Measurements from ENCODE around the gene PIK3AP1. TPM values are rescaled to one million over a fixed set of nuclear protein-coding genes. Genes with fewer than 3 reads are reported as not detected.

Gene PIK3AP1
- total RNA-seq, 2 donors from 2014 or later: 4.3 to 6.6 TPM

DNA sequence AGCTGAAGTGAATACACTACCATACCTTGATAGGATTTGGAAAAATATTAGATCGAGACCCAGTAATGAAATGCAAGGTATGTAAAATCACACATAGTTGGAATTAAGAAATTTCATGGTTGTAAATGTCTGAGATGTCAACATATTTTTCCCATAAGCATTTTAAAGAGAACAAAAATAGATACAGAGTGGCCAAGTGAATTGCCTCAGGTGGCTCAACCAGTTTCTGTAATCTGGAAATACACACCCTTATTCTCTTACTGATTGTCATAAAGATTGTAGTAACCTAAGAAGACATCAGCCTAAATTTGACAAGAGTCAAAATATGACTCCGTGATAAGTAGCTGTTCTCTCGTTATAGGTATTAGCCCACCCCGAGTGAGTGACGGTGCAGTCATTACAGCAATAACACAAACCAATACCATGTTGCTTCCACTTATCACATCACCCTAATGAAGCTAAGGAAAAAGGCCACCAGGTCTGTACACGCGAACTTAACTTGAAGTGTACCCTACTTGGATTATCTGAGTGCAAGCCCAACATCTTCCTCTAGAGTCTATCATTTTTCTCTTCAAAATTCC is 23.4 kb downstream of the PIK3AP1 start:
- H3K4me3 Mint-ChIP-seq: no peak overlapping the region

DNA sequence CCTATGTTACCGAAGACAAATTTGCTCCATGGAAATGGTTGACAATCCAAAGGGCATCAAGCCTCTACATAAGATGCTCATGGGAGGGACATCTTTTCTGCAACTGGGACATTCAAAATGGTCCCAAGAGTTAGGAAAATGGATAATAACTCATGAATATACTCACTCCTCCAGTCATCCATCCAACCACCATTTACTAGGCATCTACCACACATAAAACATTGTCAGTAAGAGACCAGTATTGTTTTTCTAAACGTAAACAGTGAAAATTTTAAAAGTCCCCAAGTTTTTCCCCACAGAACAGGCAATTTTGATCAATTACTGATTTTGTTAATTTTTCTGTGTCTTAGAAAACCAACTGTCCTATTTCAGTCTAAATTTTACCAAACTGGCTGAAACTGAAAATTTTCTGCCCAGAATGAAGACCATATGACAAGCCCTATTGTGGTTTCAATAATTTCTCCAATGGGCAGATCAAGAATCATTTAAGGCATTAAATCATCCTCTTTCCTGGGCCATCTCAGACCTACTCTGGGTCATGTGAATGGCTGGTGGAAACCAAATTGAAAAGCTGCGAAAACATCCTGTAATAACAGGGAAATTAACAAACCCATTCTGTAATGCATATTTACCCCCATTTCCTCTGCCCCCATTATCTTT is 24.2 kb downstream of the PIK3AP1 start:
- Mint-ChIP-seq H3K4me1 (peaks cover 13% of the 10 kb centered on the region), H3K27me3 (no peaks in the 10 kb centered on the region), H3K4me3 (peak overlapping the region; percentile 63), H3K36me3 (ENCODE audit: low read depth) (no peaks in the 10 kb centered on the region), H3K9me3 (no peaks in the 10 kb centered on the region), H3K27ac (peak overlapping the region; percentile 86)
- ATAC-seq (replicated peaks): peak; percentile 56

More for the DNA sequence above, 23.4 kb downstream of the PIK3AP1 start:
- no peak for ATAC-seq (replicated peaks)
- no peaks in the 10 kb centered on the region for H3K9me3 Mint-ChIP-seq
- no peaks in the 10 kb centered on the region for H3K27me3 Mint-ChIP-seq
- no peak overlapping the region for H3K27ac Mint-ChIP-seq
- H3K36me3 Mint-ChIP-seq (ENCODE audit: low read depth): no peaks in the 10 kb centered on the region
- H3K4me1 Mint-ChIP-seq: peaks cover 13% of the 10 kb centered on the region

DNA sequence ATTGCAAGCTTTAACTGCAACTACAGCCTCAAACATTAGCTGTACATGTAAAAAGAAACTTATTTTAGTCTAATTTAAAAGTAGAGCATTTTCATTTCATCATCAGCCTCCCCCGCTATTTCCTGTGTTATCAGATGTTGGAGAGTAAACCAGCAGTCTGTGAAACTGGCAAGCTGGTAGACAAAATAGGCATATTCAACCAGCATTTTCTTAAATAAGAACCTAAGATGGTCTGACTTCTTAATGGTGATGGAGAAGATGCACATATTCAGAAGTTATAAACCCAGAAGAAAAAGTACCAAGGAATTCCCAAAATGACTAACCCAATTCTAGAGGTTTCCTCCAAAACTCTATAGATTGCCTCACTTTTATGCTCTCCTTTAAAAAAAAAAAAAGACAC is 24.9 kb downstream of the PIK3AP1 start:
- Mint-ChIP-seq H3K27me3 (no peaks in the 10 kb centered on the region), H3K4me1 (peaks cover 13% of the 10 kb centered on the region), H3K9me3 (no peaks in the 10 kb centered on the region), H3K4me3 (peak overlapping the region; percentile 63), H3K27ac (peak overlapping the region; percentile 86), H3K36me3 (ENCODE audit: low read depth) (no peaks in the 10 kb centered on the region)
- peak; percentile 64 for ATAC-seq (replicated peaks)

DNA sequence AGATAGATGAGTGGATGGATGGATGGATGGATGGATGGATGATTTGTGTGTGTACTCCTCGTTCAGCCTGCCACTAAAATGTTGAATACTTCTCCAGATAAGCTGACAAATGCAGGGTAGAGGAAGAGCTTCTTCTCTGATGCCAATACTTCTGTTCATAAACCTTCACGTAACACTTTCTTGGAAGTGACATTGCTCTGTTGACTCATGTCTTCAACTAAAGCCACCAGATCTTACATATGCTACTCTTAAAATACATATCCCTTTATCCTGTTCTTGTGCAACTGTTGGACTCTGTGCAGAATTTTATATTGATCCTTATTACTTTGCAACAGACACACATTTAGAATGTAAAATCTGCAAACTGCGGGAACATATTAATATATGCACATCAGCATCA is 26.9 kb downstream of the PIK3AP1 start:
- Mint-ChIP-seq H3K36me3 (ENCODE audit: low read depth) (no peaks in the 10 kb centered on the region), H3K4me3 (no peak overlapping the region), H3K27ac (no peak overlapping the region), H3K4me1 (peaks cover 18% of the 10 kb centered on the region), H3K9me3 (no peaks in the 10 kb centered on the region), H3K27me3 (peaks cover 3% of the 10 kb centered on the region)
- ATAC-seq (replicated peaks): no peak

DNA sequence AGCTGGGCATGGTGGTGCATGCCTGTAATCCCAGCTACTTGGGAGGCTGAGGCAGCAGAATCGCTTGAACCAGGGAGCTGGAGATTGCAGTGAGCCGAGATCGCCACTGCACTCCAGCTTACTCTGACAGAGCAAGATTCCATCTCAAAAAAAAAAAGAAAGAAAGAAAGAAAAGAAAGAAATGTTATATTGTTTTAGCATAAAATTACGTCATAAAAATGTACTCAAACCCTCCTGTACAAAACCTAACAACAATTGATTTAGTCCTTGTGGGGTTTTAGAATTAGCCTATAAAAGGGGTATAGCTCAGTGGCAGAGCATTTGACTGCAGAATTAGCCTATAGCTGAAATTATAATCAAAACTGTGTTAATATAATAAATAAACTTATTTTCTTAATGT is 27.9 kb downstream of the PIK3AP1 start:
- no peaks in the 10 kb centered on the region for H3K36me3 Mint-ChIP-seq (ENCODE audit: low read depth)
- H3K9me3 Mint-ChIP-seq: no peaks in the 10 kb centered on the region
- ATAC-seq (replicated peaks): no peak
- H3K4me1 Mint-ChIP-seq: peaks cover 18% of the 10 kb centered on the region
- no peak overlapping the region for H3K4me3 Mint-ChIP-seq
- no peak overlapping the region for H3K27ac Mint-ChIP-seq
- peaks cover 3% of the 10 kb centered on the region for H3K27me3 Mint-ChIP-seq

DNA sequence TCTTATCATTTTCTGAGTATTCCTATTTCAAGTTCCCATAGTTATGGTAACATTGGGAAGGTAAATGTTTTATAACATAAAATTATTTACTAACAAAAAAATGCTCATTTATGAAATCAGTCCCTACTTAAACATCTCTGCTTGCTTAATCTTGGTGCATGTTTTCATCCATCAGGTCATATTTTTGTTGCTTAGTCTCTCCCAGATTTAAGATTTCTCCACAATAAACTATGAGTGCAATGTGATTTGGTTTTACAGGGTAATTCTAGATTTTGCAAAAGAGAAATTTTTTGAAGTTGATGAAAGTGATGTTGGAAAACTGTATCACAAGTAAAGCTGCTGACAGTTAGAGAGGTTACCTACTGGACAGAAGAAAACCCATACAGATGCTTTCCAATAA is 28.6 kb downstream of the PIK3AP1 start:
- peaks cover 18% of the 10 kb centered on the region for H3K4me1 Mint-ChIP-seq
- no peak overlapping the region for H3K27ac Mint-ChIP-seq
- ATAC-seq (replicated peaks): no peak
- H3K4me3 Mint-ChIP-seq: no peak overlapping the region
- H3K9me3 Mint-ChIP-seq: no peaks in the 10 kb centered on the region
- H3K27me3 Mint-ChIP-seq: peaks cover 3% of the 10 kb centered on the region
- H3K36me3 Mint-ChIP-seq (ENCODE audit: low read depth): no peaks in the 10 kb centered on the region

DNA sequence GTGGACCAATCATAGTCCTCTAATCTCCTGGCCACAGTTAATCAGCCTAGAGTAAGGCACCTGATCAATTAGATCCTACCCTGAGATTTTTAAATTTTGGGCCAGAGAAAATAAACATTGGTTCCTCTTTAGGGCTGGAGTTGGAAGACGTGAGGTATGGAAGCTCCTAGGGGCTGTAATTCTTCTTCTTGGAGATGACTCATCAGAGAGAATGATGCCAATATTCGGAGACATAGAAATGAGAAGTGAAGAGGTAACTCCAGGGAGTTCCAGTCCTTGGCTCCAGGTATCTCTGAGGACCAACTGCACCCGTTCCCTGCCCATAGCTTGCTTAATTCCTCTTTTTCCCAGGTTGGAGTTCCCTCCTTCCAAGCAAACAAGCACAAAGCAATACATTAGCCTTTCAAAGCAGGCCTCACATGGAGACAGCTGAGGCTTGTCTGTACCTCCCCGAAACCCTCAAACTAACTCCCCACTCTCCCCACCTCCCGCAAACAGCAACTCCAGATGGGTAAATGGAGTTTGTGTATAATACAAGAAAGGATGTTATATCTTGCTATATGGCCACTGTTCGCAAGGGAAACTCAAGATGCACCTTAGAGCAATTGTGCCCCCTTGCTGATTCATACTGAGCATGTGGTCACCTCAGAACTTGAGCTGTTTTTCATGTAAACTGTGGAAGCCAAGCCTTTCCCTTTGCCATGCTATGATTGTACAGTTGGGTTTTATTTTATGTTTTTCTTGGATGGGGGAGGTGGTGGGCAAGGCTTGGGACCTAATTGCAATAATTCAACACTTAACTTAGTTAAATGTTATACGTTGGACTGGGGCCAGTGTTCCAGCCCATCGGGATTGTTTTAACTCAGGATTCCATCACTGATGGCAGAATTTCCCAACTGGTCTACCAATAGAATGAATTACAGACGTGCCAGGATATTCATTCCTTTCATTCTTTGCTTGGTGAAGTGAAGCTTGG is 29.3 kb downstream of the PIK3AP1 start:
- H3K9me3 Mint-ChIP-seq: no peaks in the 10 kb centered on the region
- H3K4me3 Mint-ChIP-seq: no peak overlapping the region
- peaks cover 16% of the 10 kb centered on the region for H3K4me1 Mint-ChIP-seq
- peak; percentile 25 for ATAC-seq (replicated peaks)
- H3K27me3 Mint-ChIP-seq: peaks cover 3% of the 10 kb centered on the region
- no peak overlapping the region for H3K27ac Mint-ChIP-seq
- H3K36me3 Mint-ChIP-seq (ENCODE audit: low read depth): no peaks in the 10 kb centered on the region

DNA sequence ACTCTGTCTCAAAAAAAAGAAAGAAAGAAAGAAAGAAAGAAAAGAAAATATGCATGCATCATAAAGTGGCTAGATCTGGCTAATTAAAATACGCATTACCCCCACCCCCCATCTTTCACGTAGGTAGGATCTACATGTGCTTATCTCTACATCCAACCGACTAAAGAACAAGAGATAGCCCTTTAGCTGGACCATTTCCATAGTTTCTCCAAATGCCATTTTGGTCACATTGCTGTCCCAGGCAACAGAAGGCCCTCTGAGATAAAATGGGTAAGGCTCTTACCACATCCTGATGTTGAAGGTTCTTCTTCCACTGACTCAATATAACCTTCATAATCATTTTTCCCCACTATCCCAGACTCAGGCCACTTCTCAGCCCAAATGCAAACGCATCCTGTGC is 31.5 kb downstream of the PIK3AP1 start:
- ATAC-seq (replicated peaks): no peak
- H3K27me3 Mint-ChIP-seq: peaks cover 3% of the 10 kb centered on the region
- H3K36me3 Mint-ChIP-seq (ENCODE audit: low read depth): no peaks in the 10 kb centered on the region
- peaks cover 5% of the 10 kb centered on the region for H3K4me1 Mint-ChIP-seq
- H3K4me3 Mint-ChIP-seq: no peak overlapping the region
- H3K9me3 Mint-ChIP-seq: no peaks in the 10 kb centered on the region
- no peak overlapping the region for H3K27ac Mint-ChIP-seq

DNA sequence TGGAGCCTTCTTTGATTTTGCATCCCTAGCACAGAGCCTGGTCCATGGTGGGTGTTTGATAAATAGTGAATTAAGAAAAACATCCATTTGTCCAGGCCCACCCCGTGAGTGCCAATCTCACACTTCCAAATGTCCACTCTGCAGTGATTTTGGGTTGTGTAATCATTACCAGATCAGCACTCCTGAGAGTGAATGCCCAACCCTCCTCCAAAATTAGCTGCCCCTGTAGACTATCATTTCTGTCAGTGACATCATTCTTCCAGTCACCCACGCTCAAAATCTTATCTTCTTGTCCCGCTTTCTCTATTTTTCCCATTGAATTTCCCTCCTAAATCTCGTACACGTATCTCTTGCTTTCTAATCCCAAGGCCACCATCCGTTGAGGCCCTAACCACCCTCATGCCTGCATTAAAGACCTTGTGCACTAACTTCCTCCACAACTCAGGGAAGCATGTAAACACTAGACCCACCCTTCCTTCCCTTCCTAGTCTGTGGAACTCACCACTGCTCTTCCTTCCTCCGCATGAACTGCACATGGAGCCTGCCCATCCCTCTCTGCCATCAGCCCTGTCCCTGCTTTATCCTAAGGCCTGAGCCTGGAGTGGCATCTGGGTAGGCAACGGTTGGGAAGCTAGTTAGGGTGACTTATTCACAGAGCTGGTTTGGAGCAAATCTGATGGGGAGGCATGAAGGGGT is 32.8 kb downstream of the PIK3AP1 start:
- H3K4me3 Mint-ChIP-seq: no peak overlapping the region
- peaks cover 3% of the 10 kb centered on the region for H3K27me3 Mint-ChIP-seq
- H3K9me3 Mint-ChIP-seq: no peaks in the 10 kb centered on the region
- H3K4me1 Mint-ChIP-seq: peaks cover 5% of the 10 kb centered on the region
- ATAC-seq (replicated peaks): no peak
- no peaks in the 10 kb centered on the region for H3K36me3 Mint-ChIP-seq (ENCODE audit: low read depth)
- H3K27ac Mint-ChIP-seq: no peak overlapping the region

DNA sequence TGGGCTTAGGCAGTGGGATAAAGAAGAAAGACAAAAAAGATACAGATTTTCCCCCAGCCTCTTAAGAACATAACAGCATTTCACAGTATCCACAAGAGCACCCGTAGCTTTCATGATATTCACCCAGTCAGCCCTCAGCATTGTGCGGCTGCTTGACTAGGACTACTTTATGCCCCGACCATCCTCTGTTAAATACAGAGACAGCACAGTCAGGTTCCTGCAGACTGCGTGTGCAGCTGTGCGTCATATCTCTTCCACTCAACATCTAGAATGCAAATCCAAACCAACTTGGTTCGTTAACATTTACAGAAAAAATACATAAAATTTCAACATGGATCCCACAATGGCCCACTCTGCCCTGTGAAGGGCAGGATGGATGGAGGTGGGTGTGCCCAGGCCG is 33.8 kb downstream of the PIK3AP1 start:
- H3K27ac Mint-ChIP-seq: no peak overlapping the region

DNA sequence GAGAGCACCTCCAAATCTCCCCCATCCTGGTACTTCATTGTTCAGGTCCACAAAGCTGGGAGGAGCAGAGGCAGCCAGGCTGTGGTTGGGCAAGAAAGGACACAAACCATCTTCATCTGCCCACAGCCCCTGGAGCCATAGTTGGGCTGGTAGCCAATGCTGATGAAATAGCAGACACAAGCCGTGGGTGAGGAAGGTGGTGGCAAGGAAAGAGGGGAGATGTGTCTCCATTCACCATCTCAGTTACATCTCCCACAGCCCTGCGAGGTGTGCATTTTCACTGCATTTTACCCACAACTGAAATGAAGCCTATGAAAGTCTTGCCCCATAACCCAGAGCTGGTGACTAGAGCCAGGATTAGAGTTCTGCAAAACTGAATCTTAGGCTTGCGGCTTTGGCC is 35.0 kb downstream of the PIK3AP1 start:
- Mint-ChIP-seq H3K36me3 (ENCODE audit: low read depth) (no peaks in the 10 kb centered on the region), H3K27ac (no peak overlapping the region), H3K4me3 (no peak overlapping the region), H3K4me1 (peaks cover 5% of the 10 kb centered on the region), H3K27me3 (peaks cover 3% of the 10 kb centered on the region), H3K9me3 (no peaks in the 10 kb centered on the region)
- no peak for ATAC-seq (replicated peaks)

More for the DNA sequence above, 33.8 kb downstream of the PIK3AP1 start:
- Mint-ChIP-seq H3K4me3 (no peak overlapping the region), H3K4me1 (peaks cover 5% of the 10 kb centered on the region), H3K36me3 (ENCODE audit: low read depth) (no peaks in the 10 kb centered on the region), H3K9me3 (no peaks in the 10 kb centered on the region), H3K27me3 (peaks cover 3% of the 10 kb centered on the region)
- ATAC-seq (replicated peaks): no peak

DNA sequence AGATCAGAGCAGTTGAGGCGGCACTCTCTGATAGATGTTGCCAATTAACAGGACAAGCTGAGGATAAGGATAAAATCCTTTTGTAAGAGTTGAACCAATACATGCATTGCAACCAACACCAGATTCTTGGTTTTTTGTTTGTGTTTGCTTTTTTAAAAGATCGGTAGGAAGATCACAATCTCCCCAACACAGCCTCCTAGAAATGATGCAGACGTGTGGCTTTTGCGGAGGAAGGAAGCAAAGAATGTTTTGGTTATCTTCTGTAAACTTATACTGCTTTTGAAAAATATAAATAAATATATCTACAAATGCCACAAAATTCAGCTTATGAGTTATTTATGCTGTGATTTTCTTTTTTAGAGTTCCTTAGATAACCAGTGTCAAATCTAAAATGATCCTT is 35.5 kb downstream of the PIK3AP1 start:
- Mint-ChIP-seq H3K9me3 (no peaks in the 10 kb centered on the region), H3K4me1 (peaks cover 4% of the 10 kb centered on the region), H3K36me3 (ENCODE audit: low read depth) (no peaks in the 10 kb centered on the region), H3K27ac (no peak overlapping the region), H3K27me3 (peaks cover 3% of the 10 kb centered on the region), H3K4me3 (no peak overlapping the region)
- no peak for ATAC-seq (replicated peaks)

DNA sequence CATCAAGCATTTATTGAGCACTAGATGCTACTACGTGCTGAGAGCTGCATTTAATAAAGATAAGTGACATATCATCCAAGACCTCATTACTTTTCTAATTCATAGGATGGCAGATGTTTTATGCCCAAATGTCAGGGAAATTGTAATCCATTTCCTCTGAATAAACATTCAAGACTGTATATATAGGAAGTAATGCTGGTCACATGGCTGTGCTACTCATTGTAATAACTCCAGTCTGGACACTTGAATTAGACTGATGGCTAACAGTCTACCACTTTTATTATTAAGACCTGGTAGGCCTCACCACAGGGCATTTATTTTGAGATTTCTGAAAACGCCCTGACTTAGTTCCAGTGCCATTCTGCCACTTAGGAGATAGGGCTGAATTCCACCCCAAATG is 36.6 kb downstream of the PIK3AP1 start:
- Mint-ChIP-seq H3K9me3 (no peaks in the 10 kb centered on the region), H3K4me1 (no peaks in the 10 kb centered on the region), H3K27me3 (no peaks in the 10 kb centered on the region), H3K27ac (no peak overlapping the region), H3K4me3 (no peak overlapping the region), H3K36me3 (ENCODE audit: low read depth) (no peaks in the 10 kb centered on the region)
- no peak for ATAC-seq (replicated peaks)

DNA sequence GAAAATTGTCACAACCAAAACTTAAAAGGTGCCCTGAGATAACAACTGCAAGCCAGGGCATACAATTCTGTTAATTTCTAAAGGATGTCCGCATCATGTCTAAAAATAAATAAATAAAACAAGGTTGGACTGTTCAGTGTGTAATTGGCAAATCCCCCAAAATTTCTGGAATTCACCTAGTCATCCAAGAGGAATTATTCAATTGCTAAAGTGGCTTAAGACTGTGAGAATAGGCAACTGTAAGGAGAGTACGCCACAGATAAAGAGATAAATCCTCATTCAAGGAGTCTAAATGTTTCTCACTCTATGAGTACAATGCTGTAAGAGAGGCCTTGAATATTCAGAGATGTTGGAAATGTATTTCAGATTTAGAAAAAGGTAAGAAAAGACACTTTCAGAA is 37.2 kb downstream of the PIK3AP1 start:
- Mint-ChIP-seq H3K4me1 (no peaks in the 10 kb centered on the region), H3K27ac (no peak overlapping the region), H3K27me3 (no peaks in the 10 kb centered on the region), H3K9me3 (no peaks in the 10 kb centered on the region), H3K36me3 (ENCODE audit: low read depth) (no peaks in the 10 kb centered on the region), H3K4me3 (no peak overlapping the region)
- ATAC-seq (replicated peaks): no peak

Data from activated T-helper 17 cell treated with anti-CD3 and anti-CD28 coated beads, Interleukin-2, amount 50 U/mL, for 72 hours (primary cell).